ENCODE results near the gene BLOC1S4.
"Not testable (repeated sequence)": the region's sequence is repeated elsewhere in the genome, so short reads cannot be mapped to it uniquely, and the experiment has no call there.

BLOC1S4 gene

DNA sequence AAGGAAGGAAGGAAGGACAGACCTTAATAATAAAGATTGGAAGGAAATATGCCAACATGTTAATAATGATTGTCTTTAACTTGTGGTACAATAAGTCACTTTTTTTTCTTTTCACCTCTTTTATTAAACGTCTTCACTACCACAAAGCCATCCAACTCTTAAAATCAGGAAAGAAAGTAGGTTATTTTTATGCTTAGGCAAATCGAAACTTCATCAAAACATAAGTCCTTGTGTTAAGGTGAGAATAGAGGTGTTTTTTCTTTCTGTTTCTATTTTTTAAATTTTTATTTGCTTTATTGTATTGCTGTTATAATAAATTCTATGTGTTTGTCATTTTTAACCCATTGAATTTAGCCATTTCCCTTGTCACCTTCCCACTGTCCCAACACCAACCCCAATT is 26.5 kb downstream of the BLOC1S4 start:
- DNase-seq (ENCODE audit: low read depth), result no peak

DNA sequence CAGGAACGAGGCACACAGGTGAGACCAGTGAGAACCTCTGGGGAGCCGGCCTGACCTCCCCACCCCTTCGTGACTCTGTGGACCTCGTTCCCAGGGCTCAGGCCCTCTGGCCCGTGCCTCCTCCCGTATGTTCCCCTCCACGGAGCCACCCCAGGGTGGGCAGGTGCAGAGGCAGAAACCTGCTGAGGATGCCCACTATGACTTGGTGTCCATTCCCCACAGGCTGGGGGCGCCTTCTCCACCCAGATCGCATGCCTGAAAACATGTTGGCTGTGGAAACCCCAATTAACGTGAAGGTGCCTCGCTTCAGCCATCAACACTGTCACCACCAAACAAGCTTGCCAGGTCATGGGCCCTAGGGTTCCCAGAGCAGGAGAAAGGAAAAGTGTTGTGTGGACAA is 27.0 kb downstream of the BLOC1S4 start:
- no peak for DNase-seq (ENCODE audit: low read depth)

DNA sequence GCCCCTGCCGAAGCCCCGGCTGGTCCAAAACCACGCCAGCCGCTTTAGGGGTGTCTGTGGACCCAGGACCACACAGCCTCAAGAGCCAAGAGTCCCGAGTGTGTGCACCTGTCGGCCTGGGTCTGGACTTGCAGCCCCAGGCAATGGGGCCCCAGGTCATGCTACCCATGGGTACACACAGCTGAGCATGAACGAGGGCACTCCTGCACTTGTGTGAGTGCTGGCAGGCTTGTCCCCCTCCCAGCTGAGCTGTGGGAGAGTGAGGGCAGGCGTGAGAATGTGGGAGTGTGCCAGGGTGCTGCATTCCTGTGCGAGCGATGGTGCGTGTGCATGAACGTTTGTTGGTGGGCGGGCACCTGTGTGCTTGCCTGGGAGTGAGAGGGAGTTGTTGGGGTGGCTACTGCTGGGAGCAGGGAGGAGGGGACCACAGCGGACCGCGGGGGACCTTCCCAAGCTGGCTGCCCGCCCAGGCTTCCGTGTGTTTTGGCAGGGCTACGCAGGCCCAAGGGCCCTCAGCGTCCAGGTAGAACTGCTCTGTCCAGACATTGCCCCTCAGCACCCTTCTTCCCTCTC is 30.8 kb downstream of the BLOC1S4 start:
- DNase-seq (ENCODE audit: low read depth), result no peak

DNA sequence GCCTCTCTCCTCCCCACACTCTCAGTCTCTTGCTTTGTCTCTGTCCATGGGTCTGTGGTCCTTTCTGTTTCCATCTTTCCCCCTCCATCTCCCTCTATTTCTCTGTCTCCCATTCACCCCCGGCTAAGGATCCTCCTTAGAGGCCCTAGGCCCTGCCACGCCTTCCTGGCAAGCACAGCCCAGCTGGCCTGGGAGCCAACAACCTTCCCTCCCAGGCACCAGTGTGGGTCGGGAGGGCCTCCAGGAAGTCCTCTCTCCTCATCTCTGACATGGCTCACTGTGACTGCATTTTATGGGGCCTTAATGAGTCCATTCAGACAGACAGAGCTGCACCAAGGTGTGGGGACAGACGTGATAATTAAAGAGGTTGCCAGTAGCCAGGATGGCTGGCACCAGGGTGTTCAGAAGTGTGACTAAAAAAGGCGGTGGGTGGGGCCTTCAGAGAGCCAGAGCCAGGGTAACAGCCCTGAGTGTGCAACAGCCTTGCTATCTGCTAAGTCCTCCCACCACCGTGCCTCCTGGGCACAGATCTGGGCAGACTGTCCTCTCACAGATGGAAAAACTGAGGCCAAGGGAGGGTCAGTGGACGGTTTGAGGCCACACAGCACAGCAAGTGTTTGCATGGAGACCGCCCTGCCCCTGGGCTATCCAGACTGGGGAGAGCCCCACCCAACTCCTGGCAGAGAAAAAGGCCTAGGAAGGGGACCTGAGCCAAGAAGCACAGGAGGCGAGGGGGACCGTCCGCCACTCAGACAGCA is 31.5 kb downstream of the BLOC1S4 start:
- no peak for DNase-seq (ENCODE audit: low read depth)

DNA sequence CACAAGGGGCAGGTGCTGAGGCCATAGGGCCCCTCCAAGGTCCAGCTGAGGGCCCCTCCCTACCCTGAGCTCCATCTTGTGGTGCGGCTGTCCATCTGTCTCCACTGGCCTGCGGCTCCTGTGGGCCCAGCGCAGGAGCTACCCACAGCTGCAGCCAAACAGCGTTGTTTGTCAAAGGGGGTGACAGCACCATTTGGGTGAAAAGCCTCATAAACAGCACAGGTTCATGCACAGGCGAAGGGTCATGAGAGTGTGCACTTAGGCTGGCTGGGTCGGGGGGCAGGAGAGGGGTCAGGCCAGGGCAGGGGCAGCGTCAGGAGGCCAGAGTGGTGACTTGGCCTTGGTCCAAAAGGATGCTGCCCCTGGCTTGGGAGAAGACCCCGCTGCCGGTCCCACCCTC is 32.3 kb downstream of the BLOC1S4 start:
- DNase-seq (ENCODE audit: low read depth), result no peak

DNA sequence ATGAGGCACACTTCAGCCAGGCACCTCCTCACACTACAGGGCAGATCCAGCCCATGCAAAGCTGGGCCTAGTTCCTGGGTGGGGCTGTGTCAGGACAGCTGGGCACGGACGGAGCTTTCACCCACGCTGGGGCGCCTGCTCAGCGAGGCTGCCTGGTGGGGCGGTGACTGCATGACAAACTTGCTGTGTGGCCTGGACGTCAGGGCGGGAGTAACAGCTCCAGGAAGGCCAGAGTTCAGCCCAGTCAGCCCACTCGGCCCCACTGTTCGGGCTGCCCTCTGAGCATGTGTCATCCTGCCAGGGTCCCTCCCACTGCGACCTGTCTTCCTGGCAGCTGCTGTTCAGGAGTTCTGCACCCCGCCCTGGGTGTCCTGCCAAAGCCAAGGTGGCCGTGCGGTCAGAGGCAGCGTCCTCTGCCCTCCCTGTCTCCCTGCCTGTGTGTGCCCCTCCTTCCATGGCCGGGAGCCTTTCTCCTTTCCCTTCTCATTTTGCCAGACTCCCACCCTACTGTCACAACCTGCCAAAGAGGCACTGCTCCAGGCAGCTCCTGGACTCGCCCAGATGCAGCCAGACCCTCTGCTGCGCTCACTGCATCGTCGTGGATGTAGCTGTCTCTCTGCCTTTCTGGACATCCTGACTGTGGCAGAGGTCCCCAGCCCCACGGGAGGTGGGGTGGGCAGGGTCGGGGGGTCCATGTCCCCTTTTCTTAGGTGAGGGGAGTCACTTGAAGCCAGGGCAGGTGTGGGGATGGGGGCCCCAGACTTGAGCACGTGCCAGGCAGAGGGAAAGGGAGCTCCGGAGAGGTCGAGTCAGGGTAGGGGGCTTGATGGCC is 33.6 kb downstream of the BLOC1S4 start:
- DNase-seq (ENCODE audit: low read depth), result no peak

DNA sequence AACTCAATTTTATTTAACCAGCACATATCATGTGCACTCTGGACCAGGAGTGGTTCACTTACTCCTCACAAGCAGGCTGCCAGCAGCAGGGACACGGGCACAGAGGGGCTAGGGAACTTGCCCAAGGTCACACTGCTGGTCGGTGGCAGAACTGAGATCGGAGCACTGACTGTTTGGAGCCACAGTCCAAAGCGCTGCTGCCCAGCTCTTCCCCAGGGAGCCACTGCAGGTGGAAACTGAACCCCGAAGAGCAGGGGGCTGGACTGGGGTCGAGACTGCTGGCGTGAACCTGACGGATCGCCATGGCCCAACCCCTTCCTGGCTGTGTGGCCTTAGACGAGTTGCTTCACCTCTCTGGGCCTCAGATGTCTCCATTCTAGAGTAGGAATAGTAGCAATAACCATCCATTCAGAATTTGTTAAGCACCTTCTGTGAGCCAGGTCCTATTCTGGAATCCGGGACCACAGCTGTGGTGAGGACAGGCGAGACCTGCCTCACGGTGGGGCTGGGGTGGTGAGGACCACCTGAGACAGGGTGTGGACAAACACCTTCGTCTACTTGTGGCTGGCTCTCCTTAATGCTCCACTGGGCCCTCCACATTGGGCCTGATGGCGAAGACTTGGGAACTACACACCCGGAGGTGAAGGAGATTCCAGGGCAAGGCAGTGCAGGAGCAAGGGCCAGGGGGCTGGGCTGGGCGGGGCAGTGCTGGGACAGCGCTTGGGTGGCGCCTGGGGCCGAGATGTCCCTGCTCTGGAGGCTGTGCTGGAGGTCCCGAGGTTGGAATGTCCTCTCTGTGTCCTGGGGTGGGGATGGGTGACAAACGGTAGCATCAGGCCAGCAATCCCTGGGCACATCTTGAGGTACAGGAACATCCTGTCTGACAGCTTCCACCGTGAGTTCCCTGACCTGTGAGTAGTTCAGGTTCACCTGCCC is 34.6 kb downstream of the BLOC1S4 start:
- no peak for DNase-seq (ENCODE audit: low read depth)

DNA sequence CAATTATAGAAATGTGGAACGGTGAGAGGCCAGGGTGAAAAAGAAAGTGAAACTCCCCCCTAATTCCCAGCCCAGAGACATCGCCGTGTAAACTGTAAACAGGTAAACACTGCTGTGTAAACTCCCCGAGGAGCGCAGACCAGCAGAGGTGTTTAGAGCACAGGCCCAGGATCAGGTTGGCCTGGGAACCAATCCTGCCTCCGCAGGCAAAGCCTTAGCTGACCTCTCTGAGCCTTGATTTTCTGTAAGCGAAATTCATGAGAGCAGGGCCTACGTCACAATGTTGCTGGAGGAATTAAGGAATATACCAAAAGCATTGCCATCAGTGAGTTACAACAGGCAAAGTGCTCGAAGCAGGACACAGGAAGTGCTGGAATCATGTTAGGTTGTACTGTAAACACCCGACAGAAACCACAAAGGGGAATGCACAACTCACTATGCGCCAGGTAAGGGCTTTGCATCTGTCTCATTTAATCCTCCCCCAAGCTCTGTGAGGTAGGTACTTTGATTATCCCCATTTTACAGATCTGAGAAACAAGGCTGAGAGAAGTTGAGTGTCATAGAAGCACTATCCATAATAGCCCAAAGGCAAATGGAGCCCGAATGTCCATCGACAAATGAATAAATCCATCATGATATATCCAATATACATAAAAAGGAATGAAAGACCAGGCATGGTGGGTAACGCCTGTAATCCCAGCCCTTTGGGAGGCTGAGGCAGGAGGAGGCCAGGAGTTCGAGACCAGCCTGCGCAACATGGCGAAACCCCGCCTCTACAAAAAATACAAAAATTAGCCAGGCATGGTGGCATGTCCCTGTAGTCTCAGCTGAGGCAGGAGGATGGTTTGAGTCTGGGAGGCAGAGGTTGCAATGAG is 35.9 kb downstream of the BLOC1S4 start:
- no peak for DNase-seq (ENCODE audit: low read depth)

DNA sequence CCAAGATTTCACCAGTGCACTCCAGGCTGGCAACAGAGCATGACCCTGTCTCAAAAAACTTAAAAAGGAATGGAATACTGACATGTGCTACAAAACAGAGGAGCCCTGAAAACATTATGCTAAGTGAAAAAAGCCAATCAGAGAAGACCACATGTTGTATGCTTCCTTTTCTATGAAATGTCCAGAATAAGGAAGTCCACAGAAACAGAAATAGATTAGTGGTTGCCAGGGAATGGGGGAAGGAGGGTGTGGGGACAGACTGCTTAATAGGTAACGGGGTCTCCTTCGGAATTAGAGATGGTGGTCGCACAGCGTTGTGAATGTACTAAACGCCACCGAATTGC is 36.5 kb downstream of the BLOC1S4 start:
- no peak for DNase-seq (ENCODE audit: low read depth)

DNA sequence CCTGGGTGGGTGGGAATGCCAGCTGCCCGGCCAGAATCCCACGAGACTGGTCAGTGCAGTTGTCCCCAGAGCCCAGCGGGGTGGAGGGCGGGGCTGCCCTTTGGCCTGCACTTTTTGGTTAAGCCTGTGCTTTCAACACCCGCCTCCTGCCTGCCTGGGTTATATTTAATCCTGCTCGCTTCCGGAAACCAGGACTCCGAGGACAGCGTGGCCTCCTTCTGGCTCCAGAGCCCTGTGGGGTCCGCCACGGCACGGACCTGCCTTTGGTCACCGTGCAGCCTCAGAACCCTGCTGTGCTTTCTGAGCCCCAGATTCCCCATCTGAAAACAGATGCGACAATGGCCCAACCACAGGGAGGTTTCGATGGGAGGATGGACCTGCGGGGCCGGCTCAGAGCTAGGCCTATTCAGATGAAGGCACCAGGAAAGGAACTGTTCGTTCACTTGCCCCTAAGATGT is 37.2 kb downstream of the BLOC1S4 start:
- no peak for DNase-seq (ENCODE audit: low read depth)

DNA sequence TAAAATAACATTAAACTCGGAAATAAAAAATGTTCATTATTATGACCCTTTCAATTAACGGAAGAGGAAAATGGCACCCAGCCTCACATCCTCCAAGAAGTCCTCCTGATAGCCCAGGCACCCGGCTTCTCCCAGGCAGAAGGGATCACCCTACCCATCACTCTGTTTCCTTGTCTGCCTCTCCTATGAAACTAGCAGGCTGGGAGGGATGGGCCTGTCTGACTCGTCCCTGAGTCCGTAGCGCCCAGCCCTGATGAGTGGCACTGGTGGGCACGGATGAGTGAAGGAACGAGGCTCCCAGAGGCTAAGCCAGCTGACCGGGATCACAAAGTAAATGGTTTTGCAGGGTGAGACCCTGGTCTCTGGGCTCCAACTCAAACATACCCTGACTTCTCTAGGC is 37.9 kb downstream of the BLOC1S4 start:
- no peak for DNase-seq (ENCODE audit: low read depth)

DNA sequence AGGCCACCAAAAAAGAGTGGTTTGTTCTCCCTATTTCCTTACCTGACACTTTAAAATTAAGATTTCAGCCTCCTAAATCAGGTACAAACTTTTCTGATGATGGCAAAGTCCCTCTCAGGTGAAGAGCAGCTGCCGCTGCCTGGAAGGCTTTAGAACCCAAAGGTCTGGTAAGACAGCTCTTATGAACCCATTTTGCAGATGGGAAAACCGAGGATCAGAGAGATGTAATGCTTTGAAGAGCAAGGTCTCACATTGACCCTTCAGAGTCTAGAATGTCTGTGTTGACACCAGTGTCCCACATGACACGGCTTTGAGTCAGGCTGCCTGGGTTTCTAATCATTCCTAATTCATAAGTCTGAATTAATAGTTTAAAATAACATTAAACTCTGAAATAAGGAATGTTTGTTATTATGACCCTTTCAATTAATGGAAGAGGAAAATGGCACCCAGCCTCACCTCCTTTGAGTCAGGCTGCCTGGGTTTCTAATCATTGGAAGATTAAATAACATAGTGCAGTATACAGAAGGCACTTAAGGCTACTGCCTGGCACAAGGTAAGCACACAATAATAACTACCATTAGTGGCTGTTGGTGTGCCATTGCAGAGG is 38.6 kb downstream of the BLOC1S4 start:
- no peak for DNase-seq (ENCODE audit: low read depth)

DNA sequence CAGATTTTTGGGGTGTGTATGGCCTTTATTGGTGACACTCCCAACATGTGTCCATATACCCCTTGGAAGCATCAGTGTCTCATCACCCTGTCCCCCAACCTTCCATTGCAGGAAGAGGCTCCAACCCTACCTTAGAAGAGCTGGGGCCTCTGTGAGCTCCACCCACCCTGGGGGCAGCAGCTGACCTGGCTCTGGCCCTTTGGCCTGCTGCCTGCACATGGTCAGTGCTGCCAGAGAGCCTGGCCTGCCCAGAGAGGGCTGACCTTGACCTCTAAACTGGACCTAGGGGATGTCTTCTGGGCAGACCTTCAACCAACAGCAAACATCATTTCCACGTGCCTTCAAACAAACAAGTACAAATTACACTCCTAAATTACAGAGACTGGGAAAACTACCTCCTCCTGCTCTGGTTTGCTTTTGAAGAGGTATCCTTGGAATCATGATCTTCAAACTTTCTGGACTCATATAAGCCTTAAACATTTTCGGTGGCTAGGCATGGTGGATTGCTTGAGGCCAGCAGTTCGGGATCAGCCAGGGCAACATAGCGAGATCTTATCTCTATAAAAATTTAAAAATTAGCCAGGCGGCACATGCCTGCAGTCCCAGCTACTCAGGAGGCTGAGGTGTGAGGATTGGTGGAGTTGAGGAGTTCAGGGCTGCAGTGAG is 39.2 kb downstream of the BLOC1S4 start:
- no peak for DNase-seq (ENCODE audit: low read depth)

DNA sequence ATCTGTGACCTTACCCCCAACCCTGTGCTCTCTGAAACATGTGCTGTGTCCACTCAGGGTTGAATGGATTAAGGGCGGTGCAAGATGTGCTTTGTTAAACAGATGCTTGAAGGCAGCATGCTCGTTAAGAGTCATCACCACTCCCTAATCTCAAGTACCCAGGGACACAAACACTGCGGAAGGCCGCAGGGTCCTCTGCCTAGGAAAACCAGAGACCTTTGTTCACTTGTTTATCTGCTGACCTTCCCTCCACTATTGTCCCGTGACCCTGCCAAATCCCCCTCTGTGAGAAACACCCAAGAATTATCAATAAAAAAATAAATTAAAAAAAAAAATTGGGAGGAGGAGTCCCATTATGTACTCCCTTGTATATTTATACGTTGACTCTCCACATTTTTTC is 40.4 kb downstream of the BLOC1S4 start:
- DNase-seq (ENCODE audit: low read depth), result not testable (repeated sequence)

DNA sequence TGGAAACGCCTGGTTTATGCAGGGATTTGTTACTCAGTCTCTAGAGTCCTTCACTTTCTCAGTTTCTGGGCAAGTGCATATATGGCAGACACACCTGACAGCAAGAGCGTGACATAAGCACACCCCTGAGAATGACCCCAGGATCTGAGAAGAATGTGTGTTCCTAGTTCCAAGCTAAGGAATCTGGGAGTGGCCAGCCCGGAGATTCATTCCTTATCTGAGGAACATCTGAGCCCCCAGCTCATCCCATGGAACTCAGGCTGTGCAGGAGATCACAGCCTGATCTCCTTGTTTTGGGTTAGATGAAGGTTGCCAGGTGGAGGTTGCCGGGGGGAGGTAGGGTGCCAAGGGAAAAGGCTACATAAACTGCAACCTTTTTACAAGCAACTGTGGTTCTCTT is 42.8 kb downstream of the BLOC1S4 start:
- no peak for DNase-seq (ENCODE audit: low read depth)

DNA sequence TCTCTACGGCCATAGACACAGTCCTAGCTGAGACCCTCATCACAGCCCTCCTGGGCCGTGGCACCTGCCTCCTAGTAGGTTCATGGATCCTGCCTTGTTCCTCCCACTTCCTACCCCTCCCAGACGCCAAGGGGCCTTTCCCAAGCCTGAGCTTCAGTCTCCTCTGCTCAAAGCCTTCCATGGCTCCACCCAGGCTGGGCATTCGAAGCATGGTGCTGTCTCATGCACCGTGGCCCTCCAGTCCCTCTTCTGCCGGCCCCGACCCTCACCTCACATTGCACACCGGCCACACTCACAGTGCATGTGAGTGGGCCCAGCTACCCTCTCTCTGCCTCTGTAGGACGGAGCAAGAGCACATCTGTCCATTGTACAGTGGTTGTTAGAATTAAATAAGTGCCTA is 44.9 kb downstream of the BLOC1S4 start:
- DNase-seq (ENCODE audit: low read depth), result no peak

DNA sequence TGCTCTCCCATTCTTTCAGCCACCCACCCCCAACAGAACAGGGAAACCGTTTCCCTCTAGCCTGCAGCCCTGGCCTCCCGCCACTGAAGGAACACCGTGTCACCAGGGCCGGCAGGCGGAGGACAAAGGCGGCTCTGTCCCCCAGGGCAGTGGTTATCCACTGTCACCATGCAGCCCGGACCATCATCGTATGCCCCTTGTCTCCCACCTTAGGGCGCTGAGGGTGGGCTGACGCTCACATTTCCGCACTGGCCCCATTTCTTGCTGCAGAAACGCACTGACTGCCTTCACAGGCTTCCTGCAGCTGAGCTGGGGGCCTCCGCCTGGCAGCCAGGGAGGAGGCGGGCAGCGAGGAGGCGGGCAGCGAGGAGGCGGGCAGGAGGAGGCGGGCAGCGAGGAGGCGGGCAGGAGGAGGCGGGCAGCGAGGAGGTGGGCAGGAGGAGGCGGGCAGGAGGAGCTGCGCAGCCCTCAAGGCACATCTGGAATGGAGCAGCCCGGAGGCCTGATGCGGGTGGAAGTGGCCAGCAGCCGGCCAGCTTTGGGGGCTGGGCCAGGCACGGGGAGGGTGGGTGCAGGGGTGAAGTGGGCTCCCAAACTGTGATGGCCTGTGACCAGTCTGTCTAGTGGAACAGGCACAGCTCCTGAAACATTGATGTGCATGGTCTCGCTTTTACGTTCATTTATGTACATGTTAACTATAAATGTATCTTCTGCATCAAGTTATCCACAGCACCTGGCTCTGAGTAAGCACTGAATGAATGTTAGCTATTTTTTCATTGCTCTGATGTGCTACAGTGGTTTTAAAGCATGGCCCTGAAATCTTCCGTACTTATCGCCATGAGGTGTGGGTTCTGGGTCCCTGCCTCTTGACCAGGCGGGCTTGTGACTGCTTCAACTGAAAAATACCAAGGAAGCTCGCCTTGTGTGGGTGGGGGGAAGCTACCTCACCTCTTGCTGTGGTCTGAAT is 46.0 kb downstream of the BLOC1S4 start:
- DNase-seq (ENCODE audit: low read depth), result no peak

DNA sequence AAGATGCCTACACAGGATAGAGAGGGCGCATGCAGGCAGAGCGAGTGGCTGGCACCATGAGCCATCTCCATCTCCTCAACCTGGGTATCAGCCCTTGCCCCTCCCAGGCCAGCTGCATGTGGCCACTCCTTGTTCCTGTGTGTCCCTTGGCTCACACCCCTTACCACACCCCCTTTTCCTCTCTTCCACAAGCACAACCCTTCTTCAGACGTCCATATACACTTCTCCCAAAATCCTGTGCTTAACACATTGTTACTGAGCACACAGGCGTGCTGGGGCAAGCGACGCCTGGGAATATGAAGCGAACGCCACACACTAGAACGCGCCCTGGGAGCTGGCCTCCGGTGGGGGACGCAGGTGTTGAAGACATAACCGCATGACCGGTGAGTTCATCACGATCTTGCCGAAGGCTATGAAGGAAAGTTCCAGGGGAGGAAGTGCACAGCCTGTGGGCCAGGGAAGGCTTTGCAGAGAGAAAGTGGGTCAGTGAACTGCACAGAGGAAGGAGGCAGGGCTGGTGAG is 47.4 kb downstream of the BLOC1S4 start:
- no peak for DNase-seq (ENCODE audit: low read depth)

Data from GM04504 (cell line).